KMS-11 (cell line): Measurements from ENCODE around the gene CXCL13.
A peak's percentile ranks its signal among the peaks of the same experiment; 100 is the strongest.

Source experiments
- H2AFZ ChIP-seq: fragments of 200-600 bp; sonication (generic); 2 replicates; pipeline ENCODE4 v1.6.1; 2016; ENCODE audit warnings: antibody characterized with exemption, mixed run types, low read depth
- H3K27ac ChIP-seq: fragments of 200-600 bp; sonication (generic); 2 replicates; pipeline ENCODE4 v1.6.1; 2016; ENCODE audit warnings: mild to moderate bottlenecking, mixed run types
- H3K27me3 ChIP-seq: fragments of 200-600 bp; sonication (generic); 2 replicates; pipeline ENCODE4 v1.6.1; 2017; ENCODE audit warnings: mild to moderate bottlenecking, low read depth, mixed run types, moderate library complexity; ENCODE audit not compliant: insufficient read depth
- H3K36me3 ChIP-seq: fragments of 200-600 bp; sonication (generic); 2 replicates; pipeline ENCODE4 v1.6.1; 2017; ENCODE audit warnings: mild to moderate bottlenecking, mixed run types; ENCODE audit not compliant: insufficient read depth
- H3K4me1 ChIP-seq: fragments of 200-600 bp; sonication (generic); 2 replicates; pipeline ENCODE4 v1.6.1; 2016; ENCODE audit warnings: mild to moderate bottlenecking, low read depth, mixed run types; ENCODE audit not compliant: poor library complexity, severe bottlenecking
- H3K4me2 ChIP-seq: fragments of 200-600 bp; sonication (generic); 2 replicates; pipeline ENCODE4 v1.7.0; 2016; ENCODE audit warnings: mild to moderate bottlenecking, mixed run types
- H3K4me3 ChIP-seq: fragments of 200-600 bp; sonication (generic); IDR thresholded peaks from 2 replicates; pipeline ENCODE4 v1.6.1; 2017; ENCODE audit warnings: low read depth, low read length, mixed read lengths; ENCODE audit not compliant: insufficient read depth
- H3K79me2 ChIP-seq: fragments of 200-600 bp; sonication (generic); 2 replicates; pipeline ENCODE4 v1.6.1; 2016; ENCODE audit warnings: low read depth, mixed run types; ENCODE audit not compliant: insufficient read depth
- H3K9ac ChIP-seq: fragments of 200-600 bp; sonication (generic); 2 replicates; pipeline ENCODE4 v1.6.1; 2016; ENCODE audit warnings: mild to moderate bottlenecking, mixed run types
- H4K20me1 ChIP-seq: fragments of 200-600 bp; sonication (generic); 2 replicates; pipeline ENCODE4 v1.6.1; 2016; ENCODE audit warnings: mild to moderate bottlenecking, mixed run types; ENCODE audit not compliant: insufficient read depth
- TF ChIP-seq, protein P1 (sequence below): fragments of 200-600 bp; sonication (generic); conservative IDR thresholded peaks from 2 replicates; pipeline ENCODE4 v1.6.1; 2017; ENCODE audit warnings: low read depth, mild to moderate bottlenecking, antibody characterized with exemption, low read length, moderate library complexity, mixed read lengths

CXCL13 gene

DNA sequence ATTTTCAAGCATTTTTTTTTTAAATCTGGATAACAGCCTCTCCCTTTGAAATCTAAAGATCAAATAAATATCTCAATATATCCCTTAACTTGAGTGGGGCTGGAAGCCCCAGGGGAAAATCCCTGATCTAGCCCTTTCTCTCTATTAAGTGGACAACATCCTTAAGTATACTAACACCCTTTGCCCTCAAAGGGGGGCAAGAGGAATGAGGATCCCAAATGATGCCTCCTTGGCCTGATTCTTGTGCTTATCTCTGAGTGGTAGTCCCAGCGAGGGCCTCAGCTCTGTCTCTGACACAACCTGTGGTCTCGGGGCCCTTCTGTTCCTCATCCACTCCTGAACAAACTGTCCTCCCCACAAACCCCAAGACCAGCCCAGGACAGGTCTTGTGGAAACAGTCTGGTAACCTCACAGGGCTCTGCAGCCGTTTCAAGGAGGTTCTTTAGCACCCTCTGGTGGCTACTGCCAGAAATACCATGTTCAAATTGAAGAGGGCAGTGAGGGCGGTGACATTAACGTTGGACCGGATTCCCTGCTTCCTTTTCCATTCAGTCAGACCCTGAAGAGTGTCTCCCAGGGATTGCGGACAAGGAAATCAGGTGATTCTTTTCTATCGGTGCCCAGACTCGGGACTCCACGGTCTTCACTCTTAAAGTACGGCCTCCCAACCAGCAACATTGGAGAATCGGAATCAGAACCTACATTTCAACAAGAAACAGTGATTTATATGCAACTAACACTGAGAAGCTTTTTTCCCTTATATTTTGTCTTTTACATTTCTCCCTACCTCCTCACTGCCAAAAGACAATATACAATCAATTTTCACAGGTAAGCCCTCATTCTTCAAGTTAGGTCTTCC lies 13.0 kb downstream of the CXCL13 start:
- TF ChIP-seq, protein P1, sequence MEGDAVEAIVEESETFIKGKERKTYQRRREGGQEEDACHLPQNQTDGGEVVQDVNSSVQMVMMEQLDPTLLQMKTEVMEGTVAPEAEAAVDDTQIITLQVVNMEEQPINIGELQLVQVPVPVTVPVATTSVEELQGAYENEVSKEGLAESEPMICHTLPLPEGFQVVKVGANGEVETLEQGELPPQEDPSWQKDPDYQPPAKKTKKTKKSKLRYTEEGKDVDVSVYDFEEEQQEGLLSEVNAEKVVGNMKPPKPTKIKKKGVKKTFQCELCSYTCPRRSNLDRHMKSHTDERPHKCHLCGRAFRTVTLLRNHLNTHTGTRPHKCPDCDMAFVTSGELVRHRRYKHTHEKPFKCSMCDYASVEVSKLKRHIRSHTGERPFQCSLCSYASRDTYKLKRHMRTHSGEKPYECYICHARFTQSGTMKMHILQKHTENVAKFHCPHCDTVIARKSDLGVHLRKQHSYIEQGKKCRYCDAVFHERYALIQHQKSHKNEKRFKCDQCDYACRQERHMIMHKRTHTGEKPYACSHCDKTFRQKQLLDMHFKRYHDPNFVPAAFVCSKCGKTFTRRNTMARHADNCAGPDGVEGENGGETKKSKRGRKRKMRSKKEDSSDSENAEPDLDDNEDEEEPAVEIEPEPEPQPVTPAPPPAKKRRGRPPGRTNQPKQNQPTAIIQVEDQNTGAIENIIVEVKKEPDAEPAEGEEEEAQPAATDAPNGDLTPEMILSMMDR: peak; percentile 94
- Histone ChIP-seq H3K27me3 (no peaks in the 10 kb centered on the region), H3K27ac (no peak overlapping the region), H4K20me1 (no peaks in the 10 kb centered on the region), H3K9ac (no peak overlapping the region), H3K4me3 (no peak overlapping the region), H2AFZ (peak overlapping the region; percentile 33; the same call in 1 of the 2 replicates), H3K79me2 (no peaks in the 10 kb centered on the region), H3K4me1 (peaks cover 20% of the 10 kb centered on the region), H3K4me2 (peak overlapping the region; percentile 32), H3K36me3 (no peaks in the 10 kb centered on the region)

DNA sequence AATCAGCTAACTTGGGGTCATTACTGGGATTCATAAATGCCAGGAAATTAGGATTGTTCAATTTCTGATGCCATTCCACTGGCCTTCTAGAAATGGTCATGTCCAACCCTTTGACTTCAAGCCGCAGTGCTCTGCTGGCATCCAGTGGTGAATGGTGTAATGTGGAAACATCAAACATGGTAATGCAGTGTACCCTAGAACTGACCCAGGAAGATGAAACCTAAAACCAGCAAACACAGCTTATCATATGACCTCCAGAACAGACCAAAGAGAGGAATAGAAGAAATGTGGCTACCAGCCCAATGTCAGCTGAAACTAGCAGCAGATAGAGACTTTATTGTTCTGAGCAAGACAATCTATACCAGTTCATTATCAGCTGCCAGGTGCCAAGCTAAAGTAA lies 13.8 kb downstream of the CXCL13 start:
- Histone ChIP-seq H3K27me3 (no peaks in the 10 kb centered on the region), H3K9ac (no peak overlapping the region), H3K4me2 (peak overlapping the region; percentile 32; the same call in 1 of the 2 replicates), H4K20me1 (no peaks in the 10 kb centered on the region), H3K4me3 (no peak overlapping the region), H3K36me3 (no peaks in the 10 kb centered on the region), H3K27ac (no peak overlapping the region), H3K4me1 (peaks cover 20% of the 10 kb centered on the region), H2AFZ (no peak overlapping the region), H3K79me2 (no peaks in the 10 kb centered on the region)
- TF ChIP-seq, protein P1: no peak

DNA sequence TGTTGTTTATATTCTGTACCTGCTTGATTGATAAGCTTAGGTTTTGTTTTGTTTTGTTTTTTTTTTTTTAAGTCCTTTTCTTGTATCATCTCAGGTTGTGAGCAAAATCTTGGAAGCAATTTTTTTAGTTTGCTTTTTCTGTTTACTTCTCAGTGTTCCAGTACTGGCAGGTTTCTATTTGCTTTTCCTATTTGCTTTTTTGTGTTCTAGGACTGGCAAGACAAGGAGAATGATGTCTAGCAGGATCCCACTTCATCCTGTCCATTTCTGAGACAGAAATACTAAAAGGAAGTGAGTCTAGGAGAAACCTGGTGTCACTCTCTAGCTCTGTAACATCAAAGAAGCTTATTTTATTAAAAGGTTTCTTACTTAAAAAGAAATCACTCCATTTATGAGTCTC lies 15.6 kb downstream of the CXCL13 start:
- no peaks in the 10 kb centered on the region for H4K20me1 ChIP-seq
- no peak overlapping the region for H3K27ac ChIP-seq
- H3K4me1 ChIP-seq: peaks cover 20% of the 10 kb centered on the region
- no peaks in the 10 kb centered on the region for H3K79me2 ChIP-seq
- TF ChIP-seq, protein P1: no peak
- no peaks in the 10 kb centered on the region for H3K36me3 ChIP-seq
- no peak overlapping the region for H3K9ac ChIP-seq
- H2AFZ ChIP-seq: no peak overlapping the region
- no peak overlapping the region for H3K4me3 ChIP-seq
- no peaks in the 10 kb centered on the region for H3K27me3 ChIP-seq
- no peak overlapping the region for H3K4me2 ChIP-seq

DNA sequence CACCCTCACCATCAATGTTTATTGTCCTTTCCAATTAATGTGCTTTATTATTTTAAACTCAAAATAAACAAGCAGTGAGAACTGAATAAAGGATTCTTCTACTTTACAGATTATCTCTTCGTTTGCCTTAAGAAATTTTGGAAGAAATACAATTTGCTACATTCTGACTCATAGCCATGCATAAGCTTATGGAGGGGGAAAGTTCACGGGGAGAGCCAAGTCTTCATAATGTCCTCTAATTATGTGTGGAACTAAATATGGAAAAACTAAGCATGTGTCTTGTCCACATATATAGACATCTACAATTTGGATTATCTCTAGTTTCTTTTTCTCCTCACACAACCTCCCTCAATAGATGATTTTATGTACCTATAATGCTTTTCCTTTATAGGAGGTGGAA lies 17.5 kb downstream of the CXCL13 start:
- Histone ChIP-seq H3K4me1 (peaks cover 20% of the 10 kb centered on the region), H3K36me3 (no peaks in the 10 kb centered on the region), H3K79me2 (no peaks in the 10 kb centered on the region), H3K9ac (no peak overlapping the region), H3K4me3 (no peak overlapping the region), H2AFZ (no peak overlapping the region), H4K20me1 (no peaks in the 10 kb centered on the region), H3K4me2 (no peak overlapping the region), H3K27ac (no peak overlapping the region), H3K27me3 (no peaks in the 10 kb centered on the region)
- TF ChIP-seq, protein P1: no peak
